Vagina (tissue), 2 donors: ENCODE results near the gene RPS6KC1.

Source experiments
- CTCF ChIP-seq, 3 experiments: fragments of 450-650 bp in 2 of 3; fragments of 200-600 bp in 1 of 3; sonication (generic) in 1 of 3; IDR thresholded peaks; one replicate each; pipeline ENCODE4 v1.5.1; 2017 to 2019; ENCODE audit warnings: antibody characterized with exemption in 3 of 3, mild to moderate bottlenecking in 2 of 3, moderate library complexity in 2 of 3
- POLR2A ChIP-seq, 2 donors: fragments of 450-650 bp; IDR thresholded peaks; one replicate each; pipeline ENCODE4 v1.6.1; 2017; ENCODE audit warnings: antibody characterized with exemption in 2 of 2, mild to moderate bottlenecking in 2 of 2, moderate library complexity in 2 of 2
- POLR2AphosphoS5 ChIP-seq, 2 donors: sonication (generic); formaldehyde crosslinking; IDR thresholded peaks; one replicate each; pipeline ENCODE4 v1.9.0; 2017; ENCODE audit warnings: antibody characterized with exemption in 2 of 2, mild to moderate bottlenecking in 2 of 2, low read depth in 1 of 2; ENCODE audit not compliant: insufficient read depth in 1 of 2

GRCh38 chr1:213269829-213270228, 218.8 kb downstream of the RPS6KC1 start:
- no peak for TF ChIP-seq CTCF (IDR thresholded peaks at IDR 0.05)
- TF ChIP-seq POLR2A (IDR thresholded peaks at IDR 0.05), result no peak
- TF ChIP-seq POLR2AphosphoS5 (IDR thresholded peaks at IDR 0.05; ENCODE audit: insufficient read depth in 1 of 2, low read depth in 1 of 2), result no peak
